K562 (cell line): ENCODE measurements around the gene CD248. TPM values are rescaled to one million over a fixed set of nuclear protein-coding genes. Genes with fewer than 3 reads are reported as not detected.
A peak's percentile ranks its signal among the peaks of the same experiment; 100 is the strongest.

ENCODE experiments used
- CREB1 ChIP-seq, 2 experiments: sonication (generic) in 1 of 2; formaldehyde crosslinking in 1 of 2; IDR thresholded peaks; 2 replicates each; pipeline versions ENCODE4 v1.6.1 to v1.8.0; 2012 to 2022; ENCODE audit warnings: inconsistent platforms in 1 of 2, mild to moderate bottlenecking in 1 of 2, missing genetic modification reagents in 1 of 2, moderate library complexity in 1 of 2
- ESRRB ChIP-seq: fragments of 250-450 bp; sonication (Bioruptor Pico); IDR thresholded peaks from 2 replicates; pipeline ENCODE4 v1.5.0; 2020; ENCODE audit warnings: mild to moderate bottlenecking, moderate library complexity, borderline replicate concordance
- FOXM1 ChIP-seq, 2 experiments: fragments of 450-650 bp in 1 of 2; sonication (generic) in 1 of 2; formaldehyde crosslinking in 1 of 2; IDR thresholded peaks; 2 replicates each; pipeline versions ENCODE4 v1.6.1 to v1.9.0; 2017 to 2022; ENCODE audit warnings: low read depth in 2 of 2, mild to moderate bottlenecking in 2 of 2, missing genetic modification reagents in 1 of 2, moderate library complexity in 1 of 2
- FOXP1 ChIP-seq: sonication (generic); formaldehyde crosslinking; IDR thresholded peaks from 2 replicates; pipeline ENCODE4 v1.8.0; 2022; ENCODE audit warnings: mild to moderate bottlenecking, missing genetic modification reagents
- KDM5B ChIP-seq: fragments of 200-600 bp; sonication (generic); IDR thresholded peaks from 2 replicates; pipeline ENCODE4 v1.6.1; 2012; ENCODE audit warnings: low read depth, mild to moderate bottlenecking, moderate library complexity, low read length, control low read depth, inconsistent platforms; ENCODE audit not compliant: insufficient replicate concordance
- KHSRP ChIP-seq: fragments of 450-650 bp; IDR thresholded peaks from 2 replicates; pipeline ENCODE4 v1.6.1; 2017
- NR3C1 ChIP-seq: sonication (generic); formaldehyde crosslinking; IDR thresholded peaks from 2 replicates; pipeline ENCODE4 v1.8.1; 2022; ENCODE audit warnings: missing genetic modification reagents
- RUNX1 ChIP-seq: sonication (generic); IDR thresholded peaks from 2 replicates; pipeline ENCODE4 v1.6.1; 2016; ENCODE audit warnings: antibody characterized with exemption, low read depth
- SRSF1 ChIP-seq: fragments of 200-400 bp; formaldehyde crosslinking; IDR thresholded peaks from 2 replicates; pipeline ENCODE4 v1.6.1; 2017; ENCODE audit warnings: mild to moderate bottlenecking, low read depth, low read length, moderate library complexity
- ZNF740 ChIP-seq, 3 experiments: fragments of 200-800 bp in 1 of 3; sonication (Bioruptor generic) in 1 of 3; sonication (generic) in 1 of 3; formaldehyde crosslinking in 1 of 3; IDR thresholded peaks; 2 replicates each; pipeline versions ENCODE4 v1.6.1 to v1.8.0; 2016 to 2022; ENCODE audit warnings: mild to moderate bottlenecking in 2 of 3, missing compliant biosample characterization in 2 of 3, missing genetic modification characterization in 2 of 3, missing genetic modification reagents in 1 of 3
- polyA plus RNA-seq, 8 experiments: library from polyadenylated mRNA; depleted of rRNA in 4 of 8; stranded (reverse) in 5 of 8; unstranded in 3 of 8; fragments of >200 nt; fragmentation: Nextera tagmentation in 2 of 8; fragmentation: Illumina TruSeq in 1 of 8; extraction: Ambion mirVana in 2 of 8; extraction: Trizol in 1 of 8; gene quantifications; 2 replicates each; pipeline versions ENCODE4 v1.2.1 to v1.2.3, GENCODE V29; 2011 to 2014; ENCODE audit warnings: inconsistent platforms in 1 of 8, missing spikeins in 1 of 8
- total RNA-seq, 7 experiments: library from RNA; depleted of rRNA in 6 of 7; stranded (reverse); fragments of >200 nt in 6 of 7; fragmentation: Illumina TruSeq in 2 of 7; extraction: Trizol in 2 of 7; gene quantifications; 2 replicates each; pipeline versions ENCODE4 v1.2.1 to v1.2.3, GENCODE V29; 2011 to 2021; ENCODE audit warnings: low replicate concordance in 1 of 7

CD248 gene
- total and polyA plus RNA-seq, 9 of the 15 experiments (the other 6 are each of a cell fraction or from before 2014, with no cell fraction given), result 0.09 TPM; not detected in 8

GRCh38 chr11:66346476-66347424, 29.9 kb upstream of the CD248 start (continued):
- TF ChIP-seq SRSF1 (no peak), KHSRP (no peak), FOXP1 (CRISPR knock-in tag) (0 out of 2 replicates have a peak, but pooled peaks have one; percentile 47), KDM5B (no peak), RUNX1 (no peak), ZNF740 (CRISPR knock-in tag; IDR thresholded peaks at IDR 0.05) (no peak), ZNF740 (tag; IDR thresholded peaks at IDR 0.05) (no peak), FOXM1 (IDR thresholded peaks at IDR 0.05; ENCODE audit: low read depth) (no peak), FOXM1 (CRISPR knock-in tag; IDR thresholded peaks at IDR 0.05; ENCODE audit: low read depth) (no peak), CREB1 (IDR thresholded peaks at IDR 0.05) (no peak), CREB1 (CRISPR knock-in tag; IDR thresholded peaks at IDR 0.05) (0 out of 2 replicates have a peak, but pooled peaks have one; percentile 34), NR3C1 (CRISPR knock-in tag) (0 out of 2 replicates have a peak, but pooled peaks have one; percentile 31), ESRRB (CRISPR knock-in tag) (no peak)
- TF ChIP-seq, all 486 proteins: peak for 12
